Measurements from ENCODE around the gene MAN2A1.
A peak's percentile ranks its signal among the peaks of the same experiment; 100 is the strongest.

The MAN2A1 gene

GRCh38 chr5:109739741-109740728, 50.3 kb downstream of the MAN2A1 start:
- Histone ChIP-seq H3K4me3 (ENCODE audit: low read length) (no peak overlapping the region), H3K27me3 (replicated peaks; ENCODE audit: control insufficient read depth, insufficient read depth, low read length) (no peaks in the 10 kb centered on the region), H3K36me3 (ENCODE audit: control insufficient read depth, insufficient read depth, low read length, severe bottlenecking) (no peaks in the 10 kb centered on the region), H3K4me1 (ENCODE audit: control insufficient read depth, insufficient read depth, low read length) (peaks cover 31% of the 10 kb centered on the region), H3K9ac (ENCODE audit: low read length) (no peak overlapping the region), H3K9me3 (ENCODE audit: control insufficient read depth, low read length) (no peaks in the 10 kb centered on the region)
- no peak for DNase-seq (ENCODE audit: low read depth)

GRCh38 chr5:109740966-109741365, 51.2 kb downstream of the MAN2A1 start:
- H3K4me3 ChIP-seq (ENCODE audit: low read length) = no peak overlapping the region
- no peaks in the 10 kb centered on the region for H3K36me3 ChIP-seq (ENCODE audit: control insufficient read depth, insufficient read depth, low read length, severe bottlenecking)
- H3K9me3 ChIP-seq (ENCODE audit: control insufficient read depth, low read length) = no peaks in the 10 kb centered on the region
- H3K4me1 ChIP-seq (ENCODE audit: control insufficient read depth, insufficient read depth, low read length) = peaks cover 31% of the 10 kb centered on the region
- no peak for DNase-seq (ENCODE audit: low read depth)
- no peak overlapping the region for H3K9ac ChIP-seq (ENCODE audit: low read length)
- H3K27me3 ChIP-seq (replicated peaks; ENCODE audit: control insufficient read depth, insufficient read depth, low read length) = no peaks in the 10 kb centered on the region

- Histone ChIP-seq H3K27me3 (replicated peaks; ENCODE audit: control insufficient read depth, insufficient read depth, low read length) (no peaks in the 10 kb centered on the region), H3K36me3 (ENCODE audit: control insufficient read depth, insufficient read depth, low read length, severe bottlenecking) (no peaks in the 10 kb centered on the region), H3K9ac (ENCODE audit: low read length) (no peak overlapping the region), H3K9me3 (ENCODE audit: control insufficient read depth, low read length) (no peaks in the 10 kb centered on the region), H3K4me1 (ENCODE audit: control insufficient read depth, insufficient read depth, low read length) (peaks cover 31% of the 10 kb centered on the region), H3K4me3 (ENCODE audit: low read length) (no peak overlapping the region)
- DNase-seq (ENCODE audit: low read depth) = no peak
These were observed 51.7 kb downstream of the MAN2A1 start for GRCh38 chr5:109741390-109741789.

GRCh38 chr5:109743041-109743531, 53.4 kb downstream of the MAN2A1 start:
- no peak for DNase-seq (ENCODE audit: low read depth)
- Histone ChIP-seq H3K4me3 (ENCODE audit: low read length) (peak overlapping the region; percentile 6), H3K27me3 (replicated peaks; ENCODE audit: control insufficient read depth, insufficient read depth, low read length) (no peaks in the 10 kb centered on the region), H3K9ac (ENCODE audit: low read length) (peak overlapping the region; percentile 44), H3K36me3 (ENCODE audit: control insufficient read depth, insufficient read depth, low read length, severe bottlenecking) (no peaks in the 10 kb centered on the region), H3K9me3 (ENCODE audit: control insufficient read depth, low read length) (no peaks in the 10 kb centered on the region), H3K4me1 (ENCODE audit: control insufficient read depth, insufficient read depth, low read length) (peaks cover 31% of the 10 kb centered on the region)

- Histone ChIP-seq H3K27me3 (replicated peaks; ENCODE audit: control insufficient read depth, insufficient read depth, low read length) (no peaks in the 10 kb centered on the region), H3K36me3 (ENCODE audit: control insufficient read depth, insufficient read depth, low read length, severe bottlenecking) (no peaks in the 10 kb centered on the region), H3K4me1 (ENCODE audit: control insufficient read depth, insufficient read depth, low read length) (peaks cover 34% of the 10 kb centered on the region), H3K4me3 (ENCODE audit: low read length) (peak overlapping the region; percentile 6), H3K9ac (ENCODE audit: low read length) (peak overlapping the region; percentile 44), H3K9me3 (ENCODE audit: control insufficient read depth, low read length) (no peaks in the 10 kb centered on the region)
- peak; percentile 76 for DNase-seq (ENCODE audit: low read depth)
These were observed 54.1 kb downstream of the MAN2A1 start for GRCh38 chr5:109743770-109744212.

GRCh38 chr5:109744261-109744660, 54.5 kb downstream of the MAN2A1 start:
- Histone ChIP-seq H3K9me3 (ENCODE audit: control insufficient read depth, low read length) (no peaks in the 10 kb centered on the region), H3K9ac (ENCODE audit: low read length) (no peak overlapping the region), H3K27me3 (replicated peaks; ENCODE audit: control insufficient read depth, insufficient read depth, low read length) (no peaks in the 10 kb centered on the region), H3K4me3 (ENCODE audit: low read length) (no peak overlapping the region), H3K4me1 (ENCODE audit: control insufficient read depth, insufficient read depth, low read length) (peaks cover 38% of the 10 kb centered on the region), H3K36me3 (ENCODE audit: control insufficient read depth, insufficient read depth, low read length, severe bottlenecking) (no peaks in the 10 kb centered on the region)
- no peak for DNase-seq (ENCODE audit: low read depth)

GRCh38 chr5:109748546-109748945, 58.8 kb downstream of the MAN2A1 start:
- no peaks in the 10 kb centered on the region for H3K9me3 ChIP-seq (ENCODE audit: control insufficient read depth, low read length)
- no peak for DNase-seq (ENCODE audit: low read depth)
- H3K4me1 ChIP-seq (ENCODE audit: control insufficient read depth, insufficient read depth, low read length) = peaks cover 13% of the 10 kb centered on the region
- H3K4me3 ChIP-seq (ENCODE audit: low read length) = no peak overlapping the region
- no peak overlapping the region for H3K9ac ChIP-seq (ENCODE audit: low read length)
- no peaks in the 10 kb centered on the region for H3K36me3 ChIP-seq (ENCODE audit: control insufficient read depth, insufficient read depth, low read length, severe bottlenecking)
- H3K27me3 ChIP-seq (replicated peaks; ENCODE audit: control insufficient read depth, insufficient read depth, low read length) = no peaks in the 10 kb centered on the region

- no peak overlapping the region for H3K4me3 ChIP-seq (ENCODE audit: low read length)
- H3K27me3 ChIP-seq (replicated peaks; ENCODE audit: control insufficient read depth, insufficient read depth, low read length) = no peaks in the 10 kb centered on the region
- no peak overlapping the region for H3K9ac ChIP-seq (ENCODE audit: low read length)
- DNase-seq (ENCODE audit: low read depth) = no peak
- no peaks in the 10 kb centered on the region for H3K36me3 ChIP-seq (ENCODE audit: control insufficient read depth, insufficient read depth, low read length, severe bottlenecking)
- peaks cover 15% of the 10 kb centered on the region for H3K4me1 ChIP-seq (ENCODE audit: control insufficient read depth, insufficient read depth, low read length)
- H3K9me3 ChIP-seq (ENCODE audit: control insufficient read depth, low read length) = no peaks in the 10 kb centered on the region
These were observed 60.7 kb downstream of the MAN2A1 start for GRCh38 chr5:109750463-109750862.

GRCh38 chr5:109753279-109753678, 63.6 kb downstream of the MAN2A1 start:
- DNase-seq (ENCODE audit: low read depth) = no peak
- peaks cover 5% of the 10 kb centered on the region for H3K36me3 ChIP-seq (ENCODE audit: control insufficient read depth, insufficient read depth, low read length, severe bottlenecking)
- no peak overlapping the region for H3K4me3 ChIP-seq (ENCODE audit: low read length)
- no peak overlapping the region for H3K9ac ChIP-seq (ENCODE audit: low read length)
- no peaks in the 10 kb centered on the region for H3K27me3 ChIP-seq (replicated peaks; ENCODE audit: control insufficient read depth, insufficient read depth, low read length)
- H3K4me1 ChIP-seq (ENCODE audit: control insufficient read depth, insufficient read depth, low read length) = peaks cover 15% of the 10 kb centered on the region
- no peaks in the 10 kb centered on the region for H3K9me3 ChIP-seq (ENCODE audit: control insufficient read depth, low read length)

- Histone ChIP-seq H3K4me1 (ENCODE audit: control insufficient read depth, insufficient read depth, low read length) (peaks cover 8% of the 10 kb centered on the region), H3K9ac (ENCODE audit: low read length) (no peak overlapping the region), H3K9me3 (ENCODE audit: control insufficient read depth, low read length) (no peaks in the 10 kb centered on the region), H3K4me3 (ENCODE audit: low read length) (no peak overlapping the region), H3K27me3 (replicated peaks; ENCODE audit: control insufficient read depth, insufficient read depth, low read length) (no peaks in the 10 kb centered on the region), H3K36me3 (ENCODE audit: control insufficient read depth, insufficient read depth, low read length, severe bottlenecking) (peaks cover 5% of the 10 kb centered on the region)
- no peak for DNase-seq (ENCODE audit: low read depth)
These were observed 64.6 kb downstream of the MAN2A1 start for GRCh38 chr5:109754319-109754718.

GRCh38 chr5:109755761-109756160, 66.0 kb downstream of the MAN2A1 start:
- Histone ChIP-seq H3K9me3 (ENCODE audit: control insufficient read depth, low read length) (no peaks in the 10 kb centered on the region), H3K36me3 (ENCODE audit: control insufficient read depth, insufficient read depth, low read length, severe bottlenecking) (peaks cover 5% of the 10 kb centered on the region), H3K4me1 (ENCODE audit: control insufficient read depth, insufficient read depth, low read length) (peaks cover 6% of the 10 kb centered on the region), H3K4me3 (ENCODE audit: low read length) (no peak overlapping the region), H3K9ac (ENCODE audit: low read length) (no peak overlapping the region), H3K27me3 (replicated peaks; ENCODE audit: control insufficient read depth, insufficient read depth, low read length) (no peaks in the 10 kb centered on the region)
- DNase-seq (ENCODE audit: low read depth) = no peak
